Mucosa of rectum (tissue), 2 donors: ENCODE data around the gene CCDC12.

Source experiments
- H3K27ac ChIP-seq, 2 donors: one replicate each; pipeline ENCODE4 v1.7.0; 2013; ENCODE audit warnings: inconsistent platforms in 2 of 2, low read depth in 2 of 2, low read length in 2 of 2
- H3K27me3 ChIP-seq, 2 donors: one replicate each; pipeline ENCODE4 v1.7.0; 2013; ENCODE audit warnings: low read length in 2 of 2; ENCODE audit not compliant: control insufficient read depth in 2 of 2, insufficient read depth in 2 of 2
- H3K36me3 ChIP-seq, 2 donors: one replicate each; pipeline ENCODE4 v1.7.0; 2013; ENCODE audit warnings: low read length in 2 of 2; ENCODE audit not compliant: control insufficient read depth in 2 of 2, insufficient read depth in 2 of 2
- H3K4me1 ChIP-seq, 2 donors: one replicate each; pipeline ENCODE4 v1.7.0; 2013; ENCODE audit warnings: low read length in 2 of 2, mild to moderate bottlenecking in 1 of 2; ENCODE audit not compliant: control insufficient read depth in 2 of 2, insufficient read depth in 2 of 2
- H3K4me3 ChIP-seq, 2 donors: one replicate each; pipeline ENCODE4 v1.7.0; 2013; ENCODE audit warnings: low read length in 2 of 2
- H3K9ac ChIP-seq, 2 donors: one replicate each; pipeline ENCODE4 v1.7.0; 2013; ENCODE audit warnings: low read length in 2 of 2, low read depth in 1 of 2, mild to moderate bottlenecking in 1 of 2
- H3K9me3 ChIP-seq, 2 donors: one replicate each; pipeline ENCODE4 v1.7.0; 2013; ENCODE audit warnings: low read length in 2 of 2; ENCODE audit not compliant: control insufficient read depth in 2 of 2
- donor health status: healthy.
- donor health status: Normal muscosa, but diverticular disease.

Gene CCDC12

GRCh38 chr3:46895761-46896160 is 80.8 kb downstream of the CCDC12 start:
- Histone ChIP-seq H3K9ac (no peak overlapping the region), H3K9me3 (no peaks in the 10 kb centered on the region), H3K4me3 (no peak overlapping the region), H3K27ac (no peak overlapping the region), H3K36me3 (no peaks in the 10 kb centered on the region), H3K4me1 (peaks cover 9 to 11% of the 10 kb centered on the region in 2 donors), H3K27me3 (peaks cover 18 to 19% of the 10 kb centered on the region in 2 donors)

- H3K27me3 ChIP-seq = peaks cover 18 to 21% of the 10 kb centered on the region in 2 donors
- H3K4me1 ChIP-seq = peaks cover 9 to 11% of the 10 kb centered on the region in 2 donors
Measured at GRCh38 chr3:46895204-46895660, 81.3 kb downstream of the CCDC12 start.

GRCh38 chr3:46894256-46894655 is 82.3 kb downstream of the CCDC12 start:
- Histone ChIP-seq H3K4me3 (no peak overlapping the region), H3K27me3 (peaks cover 20 to 21% of the 10 kb centered on the region in 2 donors), H3K36me3 (no peaks in the 10 kb centered on the region), H3K9me3 (no peaks in the 10 kb centered on the region), H3K27ac (no peak overlapping the region), H3K4me1 (peaks cover 9 to 11% of the 10 kb centered on the region in 2 donors), H3K9ac (no peak overlapping the region)

More at GRCh38 chr3:46895204-46895660, 81.3 kb downstream of the CCDC12 start:
- H3K9me3 ChIP-seq = no peaks in the 10 kb centered on the region
- no peaks in the 10 kb centered on the region for H3K36me3 ChIP-seq
- no peak overlapping the region for H3K27ac ChIP-seq
- H3K9ac ChIP-seq = no peak overlapping the region
- no peak overlapping the region for H3K4me3 ChIP-seq

GRCh38 chr3:46893763-46894162 is 82.8 kb downstream of the CCDC12 start:
- peaks cover 20 to 21% of the 10 kb centered on the region in 2 donors for H3K27me3 ChIP-seq
- H3K27ac ChIP-seq = no peak overlapping the region
- no peaks in the 10 kb centered on the region for H3K36me3 ChIP-seq
- no peaks in the 10 kb centered on the region for H3K9me3 ChIP-seq
- no peak overlapping the region for H3K4me3 ChIP-seq
- H3K4me1 ChIP-seq = peaks cover 9 to 11% of the 10 kb centered on the region in 2 donors
- no peak overlapping the region for H3K9ac ChIP-seq

GRCh38 chr3:46893146-46893748 is 83.3 kb downstream of the CCDC12 start:
- Histone ChIP-seq H3K27ac (no peak overlapping the region), H3K9ac (no peak overlapping the region), H3K27me3 (peaks cover 20% of the 10 kb centered on the region in 2 donors), H3K4me1 (peaks cover 9 to 11% of the 10 kb centered on the region in 2 donors), H3K4me3 (no peak overlapping the region), H3K36me3 (no peaks in the 10 kb centered on the region), H3K9me3 (no peaks in the 10 kb centered on the region)

- no peaks in the 10 kb centered on the region for H3K9me3 ChIP-seq
- peaks cover 9 to 11% of the 10 kb centered on the region in 2 donors for H3K4me1 ChIP-seq
- no peaks in the 10 kb centered on the region for H3K36me3 ChIP-seq
- no peak overlapping the region for H3K27ac ChIP-seq
- H3K9ac ChIP-seq = no peak overlapping the region
- peak overlapping the region; percentile 36 to 46 for H3K4me3 ChIP-seq
- peaks cover 15 to 20% of the 10 kb centered on the region in 2 donors for H3K27me3 ChIP-seq
Measured at GRCh38 chr3:46892285-46893145, 84.0 kb downstream of the CCDC12 start.

- Histone ChIP-seq H3K9me3 (no peaks in the 10 kb centered on the region), H3K36me3 (no peaks in the 10 kb centered on the region), H3K4me1 (peaks cover 9 to 11% of the 10 kb centered on the region in 2 donors), H3K27ac (no peak overlapping the region), H3K9ac (no peak overlapping the region), H3K4me3 (no peak overlapping the region), H3K27me3 (peaks cover 15 to 20% of the 10 kb centered on the region in 2 donors)
Measured at GRCh38 chr3:46891132-46891531, 85.4 kb downstream of the CCDC12 start.

- H3K36me3 ChIP-seq = no peaks in the 10 kb centered on the region
- no peak overlapping the region for H3K9ac ChIP-seq
- H3K27ac ChIP-seq = no peak overlapping the region
- no peak overlapping the region for H3K4me3 ChIP-seq
- H3K9me3 ChIP-seq = no peaks in the 10 kb centered on the region
- peaks cover 17 to 23% of the 10 kb centered on the region in 2 donors for H3K27me3 ChIP-seq
- H3K4me1 ChIP-seq = peaks cover 9 to 11% of the 10 kb centered on the region in 2 donors
Measured at GRCh38 chr3:46890132-46890531, 86.4 kb downstream of the CCDC12 start.

- Histone ChIP-seq H3K9me3 (no peaks in the 10 kb centered on the region), H3K27me3 (peaks cover 22 to 29% of the 10 kb centered on the region in 2 donors), H3K4me3 (no peak overlapping the region), H3K27ac (no peak overlapping the region), H3K9ac (no peak overlapping the region), H3K36me3 (no peaks in the 10 kb centered on the region), H3K4me1 (peaks cover 9 to 11% of the 10 kb centered on the region in 2 donors)
Measured at GRCh38 chr3:46889381-46890110, 87.0 kb downstream of the CCDC12 start.
